Endothelial cell of umbilical vein (primary cell): ENCODE results near the gene CELF5.

ENCODE experiments used
- EZH2 ChIP-seq: IDR thresholded peaks from 2 replicates; pipeline ENCODE4 v1.6.1; 2012; ENCODE audit warnings: borderline replicate concordance, low read depth, mild to moderate bottlenecking, moderate library complexity, low read length, inconsistent platforms; ENCODE audit not compliant: severe bottlenecking
- FOS ChIP-seq: IDR thresholded peaks from 2 replicates; pipeline ENCODE4 v1.6.1; 2011; ENCODE audit warnings: mild to moderate bottlenecking, low read length, moderate library complexity, borderline replicate concordance; ENCODE audit not compliant: insufficient read depth
- JUN ChIP-seq: IDR thresholded peaks from 2 replicates; pipeline ENCODE4 v1.6.1; 2011; ENCODE audit warnings: borderline replicate concordance, low read depth; ENCODE audit not compliant: insufficient read length, insufficient read depth
- POLR2A ChIP-seq: IDR thresholded peaks from 2 replicates; pipeline ENCODE4 v1.6.1; 2012; ENCODE audit warnings: low read depth, mild to moderate bottlenecking, control low read depth, low read length
- POLR2AphosphoS5 ChIP-seq: IDR thresholded peaks from 2 replicates; pipeline ENCODE4 v1.6.1; 2012; ENCODE audit warnings: low read depth, mild to moderate bottlenecking, control low read depth, low read length, moderate library complexity; ENCODE audit not compliant: insufficient read depth
- TF ChIP-seq, protein P1 (sequence below), 2 donors: IDR thresholded peaks; 1 replicate in 1 of 2; 2 replicates in 1 of 2; pipeline ENCODE4 v1.5.1; 2011; ENCODE audit warnings: low read length in 2 of 2, mild to moderate bottlenecking in 2 of 2, moderate library complexity in 2 of 2, control low read depth in 1 of 2, inconsistent platforms in 1 of 2, low read depth in 1 of 2; ENCODE audit not compliant: insufficient read depth in 1 of 2; ENCODE audit errors: extremely low read depth in 1 of 2
- TF ChIP-seq, protein P2 (sequence below): IDR thresholded peaks from 2 replicates; pipeline ENCODE4 v1.6.1; 2011; ENCODE audit not compliant: insufficient read depth, insufficient read length

DNA sequence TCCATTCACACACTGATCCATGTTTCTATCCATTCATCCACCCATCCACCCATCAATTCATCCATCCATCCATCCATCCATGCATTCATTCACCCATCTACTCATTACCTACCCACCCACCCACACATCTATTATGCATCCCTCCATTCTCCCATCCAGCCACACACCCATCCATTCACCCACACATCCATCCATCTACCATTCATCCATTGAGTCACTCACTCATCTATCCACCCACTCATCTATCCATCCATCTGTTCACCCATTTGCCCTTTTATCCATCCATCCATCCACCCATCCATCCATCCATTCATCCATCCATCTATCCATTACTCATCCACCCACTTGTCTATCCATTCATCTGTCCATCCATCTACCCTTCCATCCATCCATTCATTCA, 30.1 kb downstream of the CELF5 start:
- TF ChIP-seq, protein P1, sequence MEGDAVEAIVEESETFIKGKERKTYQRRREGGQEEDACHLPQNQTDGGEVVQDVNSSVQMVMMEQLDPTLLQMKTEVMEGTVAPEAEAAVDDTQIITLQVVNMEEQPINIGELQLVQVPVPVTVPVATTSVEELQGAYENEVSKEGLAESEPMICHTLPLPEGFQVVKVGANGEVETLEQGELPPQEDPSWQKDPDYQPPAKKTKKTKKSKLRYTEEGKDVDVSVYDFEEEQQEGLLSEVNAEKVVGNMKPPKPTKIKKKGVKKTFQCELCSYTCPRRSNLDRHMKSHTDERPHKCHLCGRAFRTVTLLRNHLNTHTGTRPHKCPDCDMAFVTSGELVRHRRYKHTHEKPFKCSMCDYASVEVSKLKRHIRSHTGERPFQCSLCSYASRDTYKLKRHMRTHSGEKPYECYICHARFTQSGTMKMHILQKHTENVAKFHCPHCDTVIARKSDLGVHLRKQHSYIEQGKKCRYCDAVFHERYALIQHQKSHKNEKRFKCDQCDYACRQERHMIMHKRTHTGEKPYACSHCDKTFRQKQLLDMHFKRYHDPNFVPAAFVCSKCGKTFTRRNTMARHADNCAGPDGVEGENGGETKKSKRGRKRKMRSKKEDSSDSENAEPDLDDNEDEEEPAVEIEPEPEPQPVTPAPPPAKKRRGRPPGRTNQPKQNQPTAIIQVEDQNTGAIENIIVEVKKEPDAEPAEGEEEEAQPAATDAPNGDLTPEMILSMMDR (IDR thresholded peaks at IDR 0.05; ENCODE audit: extremely low read depth in 1 of 2, insufficient read depth in 1 of 2, low read depth in 1 of 2, low read length in 2 of 2): no peak
- TF ChIP-seq POLR2A (no peak), POLR2AphosphoS5 (no peak), JUN (no peak), EZH2 (no peak), FOS (no peak)
- TF ChIP-seq, protein P2, sequence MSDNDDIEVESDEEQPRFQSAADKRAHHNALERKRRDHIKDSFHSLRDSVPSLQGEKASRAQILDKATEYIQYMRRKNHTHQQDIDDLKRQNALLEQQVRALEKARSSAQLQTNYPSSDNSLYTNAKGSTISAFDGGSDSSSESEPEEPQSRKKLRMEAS: no peak
